Activated CD8-positive, alpha-beta T cell treated with anti-CD3 and anti-CD28 coated beads for 36 hours (primary cell): ENCODE data around the gene MAST2. TPM values are rescaled to one million over a fixed set of nuclear protein-coding genes. Genes with fewer than 3 reads are reported as not detected.
"Not testable (repeated sequence)": the region's sequence is repeated elsewhere in the genome, so short reads cannot be mapped to it uniquely, and the experiment has no call there.

Source experiments
- ATAC-seq: fragments of 200-7000 bp; cut with Tn5 transposase; one replicate; pipeline ENCODE4 v1.10.0; 2021; ENCODE audit warnings: mild to moderate bottlenecking, moderate library complexity
- CTCF ChIA-PET: fragments of 350-600 bp; sonication (Branson Sonifier 250); formaldehyde crosslinking; loops from one replicate; lab custom pipeline; 2021; ENCODE audit warnings: antibody characterized with exemption; lab: Charles Lee
- POLR2A ChIA-PET: fragments of 350-600 bp; sonication (Branson Sonifier 250); formaldehyde crosslinking; loops from one replicate; lab custom pipeline; 2021; ENCODE audit warnings: antibody characterized with exemption; lab: Charles Lee
- DNase-seq: peaks from one replicate; pipeline ENCODE4 v3.0.0-alpha.2; 2020
- H3K27ac Mint-ChIP-seq: one replicate; pipeline ENCODE4 v1.8.0; 2021; ENCODE audit warnings: mild to moderate bottlenecking, mixed read lengths
- H3K27me3 Mint-ChIP-seq: one replicate; pipeline ENCODE4 v1.8.0; 2021; ENCODE audit warnings: mixed read lengths
- H3K36me3 Mint-ChIP-seq: one replicate; pipeline ENCODE4 v1.8.0; 2021; ENCODE audit warnings: low read depth, mixed read lengths
- H3K4me1 Mint-ChIP-seq: one replicate; pipeline ENCODE4 v1.8.0; 2021; ENCODE audit warnings: low read depth, mixed read lengths
- H3K4me3 Mint-ChIP-seq: one replicate; pipeline ENCODE4 v1.8.0; 2021; ENCODE audit warnings: mild to moderate bottlenecking, moderate library complexity, mixed read lengths
- H3K9me3 Mint-ChIP-seq: one replicate; pipeline ENCODE4 v1.8.0; 2021; ENCODE audit warnings: mixed read lengths
- intact Hi-C: fragments of 100-400 bp; cut with micrococcal nuclease; formaldehyde crosslinking; loops from one replicate; pipeline ENCODE4 v1.10.0; 2022
- total RNA-seq, 2 experiments: library from RNA; stranded (reverse); gene quantifications; one replicate each; pipeline ENCODE4 v1.2.3, GENCODE V29; 2021
- TF ChIP-seq, protein P1 (sequence below): fragments of 200-600 bp; IDR thresholded peaks from one replicate; pipeline ENCODE4 v1.8.0; 2022; ENCODE audit warnings: antibody characterized with exemption, mild to moderate bottlenecking

The MAST2 gene
- total RNA-seq, 2 experiments from 2014 or later, result 18.2 to 19.5 TPM

DNA sequence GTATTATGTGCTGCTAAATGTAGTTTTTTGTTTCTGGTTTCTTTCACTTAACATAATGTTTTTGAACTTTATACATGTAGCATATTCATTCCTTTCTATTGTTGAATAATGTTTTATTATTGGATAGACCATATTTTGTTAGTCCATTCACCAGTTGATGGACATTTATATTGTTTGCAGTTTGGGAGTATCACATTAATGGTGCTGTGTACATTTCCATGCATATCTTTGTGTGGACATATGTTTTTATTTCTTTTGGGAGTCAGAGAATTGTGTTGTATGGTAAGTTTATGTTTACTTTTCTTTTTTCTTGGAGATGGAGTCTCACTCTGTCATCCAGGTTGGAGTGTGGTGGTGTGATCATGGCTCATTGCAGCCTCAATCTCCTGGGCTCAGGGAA lies 134.6 kb downstream of the MAST2 start:
- CTCF ChIA-PET, result no interaction called here
- H3K36me3 Mint-ChIP-seq, result no peaks in the 10 kb centered on the region
- no peak for ATAC-seq
- H3K27me3 Mint-ChIP-seq, result no peaks in the 10 kb centered on the region
- no peaks in the 10 kb centered on the region for H3K9me3 Mint-ChIP-seq
- POLR2A ChIA-PET, result no interaction called here
- no peaks in the 10 kb centered on the region for H3K4me1 Mint-ChIP-seq
- no peak overlapping the region for H3K27ac Mint-ChIP-seq
- intact Hi-C loops, result no loop called here
- TF ChIP-seq, protein P1, sequence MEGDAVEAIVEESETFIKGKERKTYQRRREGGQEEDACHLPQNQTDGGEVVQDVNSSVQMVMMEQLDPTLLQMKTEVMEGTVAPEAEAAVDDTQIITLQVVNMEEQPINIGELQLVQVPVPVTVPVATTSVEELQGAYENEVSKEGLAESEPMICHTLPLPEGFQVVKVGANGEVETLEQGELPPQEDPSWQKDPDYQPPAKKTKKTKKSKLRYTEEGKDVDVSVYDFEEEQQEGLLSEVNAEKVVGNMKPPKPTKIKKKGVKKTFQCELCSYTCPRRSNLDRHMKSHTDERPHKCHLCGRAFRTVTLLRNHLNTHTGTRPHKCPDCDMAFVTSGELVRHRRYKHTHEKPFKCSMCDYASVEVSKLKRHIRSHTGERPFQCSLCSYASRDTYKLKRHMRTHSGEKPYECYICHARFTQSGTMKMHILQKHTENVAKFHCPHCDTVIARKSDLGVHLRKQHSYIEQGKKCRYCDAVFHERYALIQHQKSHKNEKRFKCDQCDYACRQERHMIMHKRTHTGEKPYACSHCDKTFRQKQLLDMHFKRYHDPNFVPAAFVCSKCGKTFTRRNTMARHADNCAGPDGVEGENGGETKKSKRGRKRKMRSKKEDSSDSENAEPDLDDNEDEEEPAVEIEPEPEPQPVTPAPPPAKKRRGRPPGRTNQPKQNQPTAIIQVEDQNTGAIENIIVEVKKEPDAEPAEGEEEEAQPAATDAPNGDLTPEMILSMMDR, result no peak
- DNase-seq, result no peak
- H3K4me3 Mint-ChIP-seq, result no peak overlapping the region

DNA sequence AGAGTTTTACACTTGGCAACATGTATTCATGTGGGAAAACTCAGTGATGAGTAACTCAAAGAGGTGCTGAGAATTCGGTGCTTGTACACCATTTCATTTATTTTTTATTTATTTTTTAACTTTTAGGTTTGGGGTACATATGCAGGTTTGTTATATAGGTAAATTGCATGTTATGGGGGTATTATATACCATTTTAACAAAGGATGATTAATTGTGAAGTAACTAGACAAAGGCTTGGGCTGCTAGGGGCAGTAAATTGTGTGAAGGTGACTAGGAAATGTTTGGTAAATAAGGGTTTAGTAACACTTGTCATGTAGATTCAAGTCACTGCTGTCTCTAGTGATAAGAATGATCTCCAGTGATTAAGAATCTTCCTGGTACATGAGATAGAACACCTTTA lies 139.0 kb downstream of the MAST2 start:
- ChIA-PET POLR2A (no interaction called here), CTCF (no interaction called here)
- intact Hi-C loops, result no loop called here

DNA sequence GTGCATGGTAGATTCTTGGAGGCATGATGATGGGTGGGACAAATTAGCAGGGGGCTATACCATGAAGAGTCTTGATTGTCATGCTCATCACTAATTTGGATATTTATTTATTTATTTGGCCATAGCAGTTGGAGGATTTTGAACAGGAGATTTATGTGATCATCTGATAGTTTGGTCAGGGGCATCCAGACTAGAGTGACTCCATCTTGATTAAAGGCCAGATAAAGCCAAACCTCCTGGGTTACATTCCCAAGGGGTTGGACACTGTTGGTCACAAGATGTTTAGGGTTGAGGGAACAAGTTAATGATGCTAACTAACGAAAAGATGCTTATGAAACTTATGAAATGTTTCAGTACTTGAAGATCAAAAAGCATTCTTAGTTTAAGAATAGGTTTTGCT lies 139.8 kb downstream of the MAST2 start:
- DNase-seq (no peak), ATAC-seq (no peak)
- Mint-ChIP-seq H3K4me3 (no peak overlapping the region), H3K36me3 (peaks cover 2% of the 10 kb centered on the region), H3K4me1 (no peaks in the 10 kb centered on the region), H3K27ac (no peak overlapping the region), H3K27me3 (no peaks in the 10 kb centered on the region), H3K9me3 (no peaks in the 10 kb centered on the region)
- intact Hi-C loops, result no loop called here
- POLR2A ChIA-PET, result no interaction called here
- CTCF ChIA-PET, result no interaction called here
- TF ChIP-seq, protein P1, result no peak

More for the DNA sequence above, 139.0 kb downstream of the MAST2 start:
- DNase-seq (no peak), ATAC-seq (no peak)
- Mint-ChIP-seq H3K9me3 (no peaks in the 10 kb centered on the region), H3K4me3 (no peak overlapping the region), H3K27me3 (no peaks in the 10 kb centered on the region), H3K4me1 (no peaks in the 10 kb centered on the region), H3K27ac (no peak overlapping the region), H3K36me3 (no peaks in the 10 kb centered on the region)
- TF ChIP-seq, protein P1, result no peak

DNA sequence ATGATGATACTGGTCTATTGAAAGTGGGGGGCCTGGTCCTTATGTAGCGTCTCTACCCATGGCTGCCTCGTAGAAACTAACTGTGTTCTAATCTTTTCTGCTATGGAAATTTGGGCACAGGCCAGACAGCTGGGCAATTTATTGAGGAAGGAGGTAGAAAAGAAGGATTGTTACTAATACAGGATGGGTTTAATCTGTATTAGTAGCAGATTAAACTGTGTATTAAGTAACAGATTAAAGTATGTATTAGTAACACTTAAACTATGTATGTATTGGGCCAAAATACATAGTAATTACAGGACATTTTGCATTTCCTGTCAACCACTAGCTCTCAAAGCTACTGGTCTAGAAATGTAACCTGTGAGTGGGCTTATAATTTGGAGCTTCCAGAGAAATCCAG lies 142.0 kb downstream of the MAST2 start:
- ATAC-seq (no peak), DNase-seq (no peak)
- CTCF ChIA-PET, result no interaction called here
- Mint-ChIP-seq H3K27ac (no peak overlapping the region), H3K4me1 (no peaks in the 10 kb centered on the region), H3K4me3 (no peak overlapping the region), H3K9me3 (no peaks in the 10 kb centered on the region), H3K27me3 (no peaks in the 10 kb centered on the region), H3K36me3 (peaks cover 2% of the 10 kb centered on the region)
- POLR2A ChIA-PET, result no interaction called here
- TF ChIP-seq, protein P1, result no peak
- intact Hi-C loops, result no loop called here

DNA sequence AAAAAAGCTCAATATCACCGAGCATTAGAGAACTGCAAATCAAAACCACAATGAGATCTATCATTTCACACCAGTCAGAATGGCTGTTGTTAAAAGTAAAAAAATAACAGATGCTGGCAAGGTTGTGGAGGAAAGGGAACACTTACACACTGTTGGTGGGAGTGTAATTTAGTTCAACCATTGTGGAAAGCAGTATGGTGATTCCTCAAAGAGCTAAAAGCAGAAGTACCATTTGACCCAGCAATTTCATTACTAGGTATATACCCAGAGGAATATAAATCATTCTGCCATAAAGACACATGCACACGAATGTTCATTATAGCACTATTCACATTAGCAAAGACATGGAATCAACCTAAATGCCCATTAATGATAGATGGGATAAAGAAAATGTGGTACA lies 146.1 kb downstream of the MAST2 start:
- POLR2A ChIA-PET, H3K36me3 Mint-ChIP-seq, DNase-seq, ATAC-seq, CTCF ChIA-PET, intact Hi-C loops, H3K27me3 Mint-ChIP-seq, H3K9me3 Mint-ChIP-seq, H3K4me1 Mint-ChIP-seq, H3K4me3 Mint-ChIP-seq, H3K27ac Mint-ChIP-seq: not testable (repeated sequence)

DNA sequence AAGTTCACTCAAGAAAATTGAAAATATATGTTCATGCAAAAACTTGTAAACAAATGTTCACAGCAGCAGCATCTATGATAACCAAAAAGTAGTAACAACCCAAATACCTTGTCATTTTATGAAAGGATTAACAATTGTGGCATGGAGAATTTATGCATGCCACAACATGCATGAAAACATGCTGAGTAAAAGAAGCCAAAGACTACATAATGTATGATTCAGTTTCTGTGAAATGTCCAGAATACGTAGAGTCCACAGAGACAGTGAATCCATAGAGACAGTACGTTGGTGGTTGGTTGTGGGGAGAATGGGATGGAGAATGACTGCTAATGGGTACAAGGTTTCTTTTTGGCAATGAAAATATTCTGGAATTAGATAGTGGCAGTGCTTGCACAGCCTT lies 148.7 kb downstream of the MAST2 start:
- no peaks in the 10 kb centered on the region for H3K27me3 Mint-ChIP-seq
- H3K9me3 Mint-ChIP-seq, result no peaks in the 10 kb centered on the region
- H3K4me1 Mint-ChIP-seq, result no peaks in the 10 kb centered on the region
- DNase-seq (no peak), ATAC-seq (no peak)
- POLR2A ChIA-PET, result no interaction called here
- TF ChIP-seq, protein P1, result no peak
- peaks cover 2% of the 10 kb centered on the region for H3K36me3 Mint-ChIP-seq
- H3K27ac Mint-ChIP-seq, result no peak overlapping the region
- intact Hi-C loops, result no loop called here
- CTCF ChIA-PET, result no interaction called here
- no peak overlapping the region for H3K4me3 Mint-ChIP-seq
